Measurements from ENCODE around the gene MAD1L1.
"Not testable (repeated sequence)": the region's sequence is repeated elsewhere in the genome, so short reads cannot be mapped to it uniquely, and the experiment has no call there.

MAD1L1 gene

DNA sequence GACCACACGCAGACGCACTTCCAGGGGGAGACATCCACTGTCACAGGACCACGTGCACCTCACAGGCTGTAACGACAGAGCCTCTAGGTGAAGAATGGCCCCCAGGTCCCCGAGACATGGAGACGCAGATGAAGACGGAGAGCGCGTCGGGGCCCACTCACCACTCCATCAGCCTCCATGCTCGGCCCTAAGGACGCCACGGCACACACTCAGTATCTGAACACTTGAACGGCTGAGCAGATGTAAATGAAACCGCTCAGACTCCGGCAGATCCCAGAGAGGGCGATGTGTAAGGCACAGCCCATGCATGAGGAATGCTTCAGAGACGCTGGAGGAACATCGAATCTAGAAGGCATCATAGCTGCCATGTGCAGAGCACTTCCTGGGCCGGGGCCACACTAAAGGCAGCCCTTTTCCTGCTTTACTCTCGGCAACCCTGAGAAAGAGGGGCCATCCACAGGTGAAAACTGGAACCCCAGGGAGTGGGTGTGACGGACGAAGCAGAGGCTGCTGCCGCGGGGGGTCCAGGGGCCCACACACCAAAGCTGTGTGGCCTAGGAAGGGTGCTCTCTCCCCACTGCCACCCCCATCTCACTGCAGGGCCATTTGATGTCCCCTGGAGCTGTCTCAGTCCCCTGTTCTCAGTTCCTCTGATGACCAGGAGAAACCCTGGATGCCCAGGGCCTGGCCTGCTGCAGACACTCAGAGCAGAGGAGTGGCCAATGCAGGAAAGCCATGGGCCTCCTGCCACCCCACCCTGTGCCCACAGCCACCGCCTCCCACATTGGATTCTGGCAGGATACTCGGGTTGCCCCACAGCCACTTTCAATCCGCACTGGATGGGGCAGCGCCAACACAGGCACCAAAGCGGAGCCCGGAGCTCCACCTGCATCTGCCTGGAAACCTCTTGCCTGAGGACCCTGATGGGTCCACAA is 253.8 kb downstream of the MAD1L1 start:
- no peak for DNase-seq

DNA sequence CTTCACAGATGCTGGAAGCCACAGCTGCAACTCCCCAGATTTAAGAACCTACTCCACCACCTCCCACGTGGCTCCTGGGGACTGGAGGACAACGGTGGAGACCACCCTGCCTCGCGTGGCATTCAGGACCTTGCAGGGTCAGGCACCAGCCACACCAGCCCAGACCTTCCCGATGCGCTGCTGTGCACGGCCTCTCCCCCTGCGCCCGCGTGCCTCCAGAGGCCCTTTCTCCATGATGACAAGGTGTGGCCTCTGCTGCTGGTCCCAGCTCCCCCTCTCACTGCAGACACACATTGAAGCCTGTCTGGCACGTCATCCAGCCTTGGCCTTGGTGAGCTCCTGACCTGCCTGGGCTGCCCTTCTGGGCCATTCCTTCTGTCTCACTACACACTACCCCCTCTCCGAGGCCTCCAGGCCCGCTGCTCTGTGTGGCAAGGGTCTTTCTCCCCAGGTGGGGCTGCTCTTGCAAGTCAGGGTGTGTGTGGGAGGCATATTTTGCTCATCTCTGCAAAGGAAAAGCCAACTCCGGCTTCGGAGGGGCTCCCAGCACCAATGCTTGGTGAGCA is 254.8 kb downstream of the MAD1L1 start:
- DNase-seq, result no peak

DNA sequence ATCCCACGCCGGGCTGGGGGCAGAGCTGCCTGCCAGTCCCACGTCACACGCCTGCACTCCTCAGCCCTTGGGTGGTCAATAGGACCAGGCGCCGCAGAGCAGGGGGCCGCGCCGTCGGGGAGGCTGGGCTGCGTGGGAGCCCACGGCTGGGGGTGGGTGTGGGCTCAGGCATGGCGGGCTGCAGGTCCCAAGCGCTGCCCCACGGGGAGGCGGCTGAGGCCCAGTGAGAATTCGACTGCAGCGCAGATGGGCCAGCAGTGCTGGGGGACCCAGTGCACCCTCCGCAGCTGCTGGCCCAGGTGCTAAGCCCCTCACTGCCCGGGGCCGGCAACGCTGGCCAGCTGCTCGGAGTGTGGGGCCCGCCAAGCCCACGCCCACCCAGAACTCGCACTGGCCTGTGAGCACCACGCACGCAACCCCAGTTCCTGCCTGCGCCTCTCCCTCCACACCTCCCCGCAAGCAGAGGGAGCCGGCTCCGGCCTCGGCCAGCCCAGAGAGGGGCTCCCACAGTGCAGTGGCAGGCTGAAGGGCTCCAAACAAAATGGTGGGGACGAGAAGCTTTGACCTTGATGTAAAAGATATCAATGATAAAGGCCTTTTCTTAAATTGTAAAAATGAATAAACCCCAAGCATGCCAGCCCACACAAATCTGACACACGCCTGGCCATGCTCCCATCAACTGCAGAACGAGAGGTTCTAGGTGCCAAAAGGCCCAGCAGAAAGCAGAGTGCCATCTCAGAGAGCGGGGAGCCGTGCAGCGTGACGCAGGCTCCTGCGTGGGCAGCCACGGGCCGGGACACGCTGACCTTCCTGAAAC is 255.5 kb downstream of the MAD1L1 start:
- DNase-seq, result no peak

DNA sequence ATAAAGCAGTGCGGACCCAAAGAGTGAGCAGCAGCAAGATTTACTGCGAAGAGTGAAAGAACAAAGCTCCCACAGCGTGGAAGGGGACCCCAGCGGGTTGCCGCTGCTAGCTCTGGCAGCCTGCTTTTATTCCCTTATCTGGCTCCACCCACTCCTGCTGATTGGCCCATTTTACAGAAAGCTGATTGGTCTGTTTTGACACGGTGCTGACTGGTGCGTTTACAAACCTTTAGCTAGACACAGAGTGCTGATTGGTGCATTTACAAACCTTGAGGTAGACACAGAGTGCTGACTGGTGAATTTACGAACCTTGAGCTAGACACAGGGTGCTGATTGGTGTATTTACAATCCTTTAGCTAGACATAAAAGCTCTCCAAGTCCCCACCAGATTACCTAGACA is 256.2 kb downstream of the MAD1L1 start:
- not testable (repeated sequence) for DNase-seq

DNA sequence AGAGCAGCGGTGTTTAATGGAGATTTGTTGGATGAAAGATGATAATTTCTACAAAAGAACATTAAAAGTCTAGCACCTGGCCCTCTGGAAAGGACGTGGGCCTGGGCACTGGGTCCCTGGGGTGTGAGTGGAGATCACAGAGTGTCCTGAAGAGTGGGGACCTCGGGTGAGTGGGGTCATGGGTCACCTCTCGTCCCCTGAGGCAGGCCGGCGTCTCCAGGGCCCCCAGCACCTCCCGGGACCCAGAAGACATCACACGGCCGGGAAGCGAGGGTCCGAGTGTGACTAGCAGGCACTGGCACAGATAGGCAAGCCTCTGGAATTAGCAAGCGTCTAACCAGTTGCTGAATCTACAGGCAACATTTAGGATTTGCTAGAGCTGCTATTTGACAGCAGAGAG is 257.2 kb downstream of the MAD1L1 start:
- DNase-seq, result no peak

DNA sequence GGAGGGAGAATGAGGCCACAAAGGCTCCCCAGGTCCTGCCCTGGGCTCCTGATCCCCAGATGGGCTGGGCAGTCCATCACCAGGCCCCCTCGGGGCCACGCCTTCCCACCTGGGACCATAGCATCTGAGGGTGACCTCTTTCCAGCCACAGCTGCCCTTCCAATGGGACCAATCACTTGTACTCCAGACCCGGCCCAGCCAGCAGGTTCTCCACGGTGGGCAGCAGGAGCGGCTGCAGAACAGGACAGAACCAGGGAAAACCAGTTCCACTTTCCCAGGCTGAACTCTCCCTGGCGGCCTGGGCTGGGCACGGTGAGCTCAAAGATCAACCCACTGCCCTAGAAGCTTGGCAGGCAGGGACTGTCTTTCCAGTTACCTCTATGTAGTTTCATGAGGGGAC is 257.6 kb downstream of the MAD1L1 start:
- DNase-seq, result no peak

DNA sequence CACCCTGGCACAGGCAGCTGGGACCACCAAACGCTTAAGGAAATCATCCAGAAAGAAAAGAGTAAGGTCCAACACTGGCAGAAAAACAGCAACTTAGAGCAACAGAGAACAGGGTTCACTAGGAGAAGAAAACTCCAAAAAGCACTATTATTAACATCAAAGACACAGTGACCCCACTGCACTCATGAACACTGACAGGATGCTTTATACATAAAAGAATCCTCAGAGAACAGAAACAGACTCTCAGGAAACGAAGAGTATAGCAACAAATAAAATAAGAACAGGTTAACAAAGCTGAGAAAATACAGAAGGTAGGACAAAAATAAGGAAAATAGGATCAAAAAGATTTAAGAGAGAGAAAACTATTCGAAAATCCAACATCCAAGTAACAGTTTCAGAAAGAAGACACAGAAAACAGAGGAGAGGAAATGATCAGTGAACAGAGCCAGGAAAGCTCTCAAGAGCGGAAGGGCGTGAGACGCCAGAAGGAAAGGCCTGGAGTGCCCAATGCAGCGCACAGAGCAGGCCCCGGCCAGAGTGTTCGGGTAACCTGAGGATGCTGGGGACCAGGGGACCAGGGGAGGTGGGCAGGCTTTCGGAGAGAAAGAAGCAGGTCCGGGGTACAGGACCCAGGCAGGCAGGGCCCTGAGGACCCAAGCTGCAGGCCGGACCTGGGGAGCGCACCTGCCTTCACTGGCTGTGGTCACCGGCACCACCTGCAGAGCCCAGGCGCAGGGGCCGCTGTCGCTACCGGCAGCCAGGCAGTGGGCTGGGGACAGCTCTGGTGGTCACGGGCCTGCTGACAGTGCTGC is 258.2 kb downstream of the MAD1L1 start:
- DNase-seq, result no peak

DNA sequence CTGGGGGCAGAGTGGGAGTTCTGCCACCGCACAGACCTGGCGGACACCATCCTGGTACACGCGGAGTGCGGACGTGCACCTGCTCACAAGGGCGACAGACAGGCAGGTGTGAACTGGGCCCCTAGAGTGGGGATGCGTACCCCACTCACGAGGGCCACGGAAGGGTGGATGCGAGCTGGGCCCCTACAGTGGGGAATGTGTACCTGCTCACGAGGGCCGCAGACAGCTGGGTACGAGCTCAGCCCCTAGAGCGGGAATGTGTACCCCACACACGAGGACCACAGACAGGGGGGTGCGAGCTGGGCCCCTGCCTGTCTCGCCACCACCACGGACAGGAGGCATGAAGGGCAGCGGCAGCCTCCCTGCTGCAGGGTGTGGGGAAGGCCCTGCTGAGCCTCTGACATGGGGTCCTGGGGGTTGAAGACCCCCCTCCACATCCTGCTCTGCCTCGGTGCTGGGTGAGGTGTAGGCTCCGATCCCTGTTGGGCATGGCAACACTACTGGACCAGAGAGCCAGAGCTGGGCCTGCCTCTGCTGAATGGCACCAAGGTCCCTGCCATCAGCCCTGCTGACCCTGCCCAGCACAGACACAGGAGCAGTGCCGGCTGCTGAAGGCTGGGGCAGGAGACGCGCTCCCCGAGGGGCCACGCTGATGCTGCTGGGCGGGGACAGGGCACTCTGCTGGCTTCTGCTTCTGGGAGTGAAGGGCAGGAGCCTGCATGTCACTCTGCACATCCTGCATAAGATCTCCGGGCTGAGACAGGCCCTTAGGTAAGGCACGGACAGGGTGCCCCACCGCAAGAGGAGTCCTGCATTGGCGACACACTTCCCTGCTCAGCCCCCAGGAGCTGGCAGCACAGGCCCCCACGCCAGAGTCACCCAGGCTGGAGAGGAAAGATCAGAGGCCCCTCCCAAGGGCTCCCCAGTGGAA is 259.2 kb downstream of the MAD1L1 start:
- DNase-seq, result no peak

DNA sequence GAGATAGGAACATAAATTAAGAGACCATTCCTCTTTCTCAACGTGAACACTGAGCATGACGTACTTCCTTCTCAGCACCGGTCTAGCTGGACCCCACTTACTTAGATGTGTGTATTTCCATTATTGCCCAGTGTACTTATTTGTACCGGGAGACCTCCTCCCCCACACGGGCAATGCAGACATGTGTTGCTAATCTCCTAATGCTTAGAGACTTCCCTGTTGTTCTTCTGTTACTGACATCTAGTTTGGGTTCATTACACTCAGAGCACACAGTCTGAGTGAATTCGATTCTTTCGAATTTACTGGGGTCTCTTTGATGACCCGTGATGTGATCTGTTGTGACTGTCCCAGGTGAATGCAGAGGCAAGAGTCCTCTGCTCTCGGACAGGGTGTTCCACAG is 260.0 kb downstream of the MAD1L1 start:
- DNase-seq, result no peak

DNA sequence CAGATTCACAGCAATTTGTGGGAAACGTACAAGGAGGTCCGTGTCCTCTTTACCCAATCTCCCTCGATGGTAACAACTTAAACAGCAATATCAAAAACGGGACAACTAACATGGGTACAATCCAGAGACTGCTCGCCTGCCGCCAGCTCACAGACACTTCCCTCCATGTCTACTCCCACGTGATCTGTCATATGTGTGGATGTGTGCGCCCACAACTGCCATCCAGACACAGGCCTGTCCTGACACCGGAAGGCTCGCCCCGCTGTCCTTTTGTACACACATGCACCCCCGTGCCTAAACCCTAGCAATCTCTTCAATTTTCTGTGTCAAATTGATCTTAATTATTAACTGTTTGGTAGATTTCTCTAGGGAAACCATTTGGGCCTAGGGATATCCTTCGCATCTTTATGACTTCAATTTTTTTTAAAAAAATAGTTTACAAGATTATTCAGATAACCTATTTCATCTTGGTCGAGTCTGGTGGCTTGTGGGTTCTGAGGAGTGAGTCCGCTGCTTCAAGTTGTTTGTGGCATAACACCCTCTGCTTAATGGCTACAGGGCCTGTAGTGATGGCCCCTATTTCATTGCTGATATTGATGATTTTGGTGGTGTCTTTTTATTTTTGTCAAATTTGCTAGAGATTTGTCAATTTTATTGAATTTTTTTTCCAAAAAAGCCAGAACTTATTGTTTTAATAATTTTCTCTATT is 260.6 kb downstream of the MAD1L1 start:
- DNase-seq, result no peak

DNA sequence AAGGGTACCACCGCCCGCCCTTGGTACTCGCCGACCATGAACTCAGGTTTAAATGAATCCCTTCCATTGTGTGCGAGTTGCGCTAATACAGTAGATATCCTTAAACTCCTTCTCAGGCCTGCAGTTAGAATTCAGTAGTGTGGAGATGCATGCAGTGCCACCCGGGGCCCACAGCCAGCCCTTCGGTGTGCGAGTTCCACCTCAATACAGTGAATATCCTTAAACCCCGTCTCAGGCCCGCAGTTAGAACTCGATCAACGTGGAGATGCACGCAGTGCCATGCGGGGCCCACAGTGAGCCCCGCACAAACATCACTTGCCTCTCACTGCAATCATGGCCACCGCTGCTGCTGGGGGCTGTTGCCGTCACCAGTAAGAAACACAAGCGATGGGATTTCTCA is 261.9 kb downstream of the MAD1L1 start:
- no peak for DNase-seq

DNA sequence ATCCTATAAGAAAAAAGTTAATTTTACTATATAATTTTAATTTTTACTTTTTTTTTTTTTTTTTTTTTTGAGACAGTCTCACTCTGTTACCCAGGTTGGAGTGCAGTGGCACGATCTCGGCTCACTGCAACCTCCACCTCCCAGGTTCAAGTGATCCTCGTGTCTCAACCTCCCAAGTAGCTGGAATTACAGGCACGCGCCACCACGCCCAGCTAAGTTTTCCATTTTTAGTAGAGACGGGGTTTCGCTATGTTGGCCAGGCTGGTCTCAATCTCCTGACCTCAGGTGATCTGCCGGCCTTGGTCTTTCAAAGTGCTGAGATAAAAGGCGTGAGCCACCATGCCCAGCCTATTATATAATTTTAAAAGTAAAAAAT is 262.5 kb downstream of the MAD1L1 start:
- not testable (repeated sequence) for DNase-seq

DNA sequence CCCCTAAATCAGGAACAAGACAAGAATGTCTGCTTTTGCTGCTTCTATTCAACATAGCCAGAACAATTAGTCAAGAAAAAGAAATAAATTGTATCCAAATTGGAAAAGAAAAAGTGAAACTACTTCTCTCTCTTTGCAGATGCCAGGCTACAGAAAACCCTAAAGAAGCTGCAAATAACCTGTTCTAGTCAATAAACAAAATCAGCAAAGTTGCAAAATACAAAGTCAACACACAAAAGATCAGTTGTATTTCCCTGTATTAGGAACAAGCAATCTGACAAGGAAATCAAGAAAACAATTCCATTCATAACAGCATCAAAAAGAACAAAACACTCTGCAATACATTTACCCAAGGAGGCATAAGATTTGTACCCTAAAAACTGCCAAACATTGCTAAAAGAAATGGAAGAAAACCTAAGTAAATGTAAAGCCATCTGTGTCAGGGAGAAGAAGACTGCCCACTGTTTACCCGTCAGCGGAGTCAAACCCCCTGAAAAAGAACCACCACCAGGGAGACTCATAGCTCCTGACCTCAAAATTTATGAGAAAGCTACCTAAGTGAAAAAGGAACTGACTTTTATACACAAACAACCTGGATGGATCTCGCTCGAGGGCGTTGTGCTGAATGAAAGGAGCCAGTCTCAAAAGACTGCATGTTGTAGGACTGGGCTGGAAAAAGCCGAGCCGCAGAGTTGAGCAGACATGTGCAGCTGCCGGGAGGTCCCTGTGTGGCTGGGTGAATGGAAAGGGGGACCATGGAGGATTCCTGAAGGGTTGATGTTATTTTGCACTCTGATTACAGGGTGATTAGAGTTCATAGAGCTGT is 263.1 kb downstream of the MAD1L1 start:
- DNase-seq, result no peak

DNA sequence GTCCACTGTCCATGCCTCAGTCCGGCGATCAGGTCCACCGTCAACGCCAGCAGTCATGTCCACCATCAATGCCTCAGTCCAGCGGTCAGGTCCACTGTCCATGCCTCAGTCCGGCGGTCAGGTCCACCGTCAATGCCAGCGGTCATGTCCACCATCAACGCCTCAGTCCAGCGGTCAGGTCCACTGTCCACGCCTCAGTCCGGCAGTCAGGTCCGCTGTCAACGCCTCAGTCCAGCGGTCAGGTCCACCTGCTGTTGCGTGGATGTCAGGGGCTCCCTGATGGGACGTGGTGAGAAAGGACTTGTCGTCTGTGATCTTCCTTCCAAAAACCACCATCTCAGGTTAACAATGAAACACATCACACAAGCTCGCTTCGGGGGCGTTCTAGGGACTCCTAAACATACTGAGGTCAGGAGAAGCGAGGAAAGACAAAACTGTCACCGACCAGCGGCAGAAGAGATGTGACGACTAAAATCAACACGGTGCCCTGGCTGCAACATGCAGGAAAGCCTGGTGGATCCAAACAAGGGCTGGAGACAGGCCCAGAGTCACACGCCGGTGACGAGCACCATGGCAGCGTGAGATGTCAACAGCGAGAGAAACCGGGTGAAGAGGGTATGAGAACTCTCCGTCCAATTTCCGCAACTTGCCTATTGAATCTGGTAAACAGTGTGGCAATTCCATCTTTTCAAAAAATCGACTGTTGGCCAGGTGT is 264.2 kb downstream of the MAD1L1 start:
- DNase-seq, result no peak

DNA sequence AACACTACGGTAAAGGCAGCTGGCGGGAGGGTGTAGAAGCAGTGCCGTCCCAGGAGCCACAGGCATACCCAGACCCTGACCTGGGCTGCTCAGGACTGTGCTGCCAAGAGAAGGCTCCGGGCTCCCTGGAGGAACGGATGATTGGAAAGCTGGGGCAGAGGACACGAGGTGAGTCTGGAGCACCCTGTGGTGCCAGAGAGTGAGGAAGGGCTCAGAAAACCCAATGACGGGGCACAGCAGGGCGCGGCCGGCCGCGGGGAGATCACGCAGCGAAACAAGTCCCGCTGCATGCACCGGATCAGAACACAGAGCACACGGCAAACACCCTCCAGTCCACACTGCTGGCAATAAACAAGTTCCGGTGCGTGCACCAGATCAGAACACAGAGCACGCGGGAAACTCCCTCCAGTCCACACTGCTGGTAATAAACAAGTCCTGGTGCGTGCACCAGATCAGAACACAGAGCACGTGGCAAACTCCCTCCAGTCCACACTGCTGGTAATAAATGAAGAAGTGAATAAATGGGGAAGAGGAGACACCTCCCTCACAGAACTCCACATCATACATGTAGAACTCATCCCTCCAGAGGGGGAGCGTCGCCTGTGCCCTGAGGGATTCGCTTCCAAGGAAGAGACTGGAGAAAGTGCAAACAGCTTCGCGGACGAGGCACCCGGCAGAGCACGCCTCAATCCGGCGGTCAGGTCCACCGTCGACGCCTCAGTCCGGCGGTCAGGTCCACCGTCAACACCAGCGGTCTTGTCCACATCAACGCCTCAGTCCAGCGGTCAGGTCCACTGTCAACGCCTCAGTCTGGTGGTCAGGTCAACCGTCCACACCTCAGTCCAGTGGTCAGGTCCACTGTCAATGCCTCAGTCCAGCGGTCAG is 265.0 kb downstream of the MAD1L1 start:
- no peak for DNase-seq

DNA sequence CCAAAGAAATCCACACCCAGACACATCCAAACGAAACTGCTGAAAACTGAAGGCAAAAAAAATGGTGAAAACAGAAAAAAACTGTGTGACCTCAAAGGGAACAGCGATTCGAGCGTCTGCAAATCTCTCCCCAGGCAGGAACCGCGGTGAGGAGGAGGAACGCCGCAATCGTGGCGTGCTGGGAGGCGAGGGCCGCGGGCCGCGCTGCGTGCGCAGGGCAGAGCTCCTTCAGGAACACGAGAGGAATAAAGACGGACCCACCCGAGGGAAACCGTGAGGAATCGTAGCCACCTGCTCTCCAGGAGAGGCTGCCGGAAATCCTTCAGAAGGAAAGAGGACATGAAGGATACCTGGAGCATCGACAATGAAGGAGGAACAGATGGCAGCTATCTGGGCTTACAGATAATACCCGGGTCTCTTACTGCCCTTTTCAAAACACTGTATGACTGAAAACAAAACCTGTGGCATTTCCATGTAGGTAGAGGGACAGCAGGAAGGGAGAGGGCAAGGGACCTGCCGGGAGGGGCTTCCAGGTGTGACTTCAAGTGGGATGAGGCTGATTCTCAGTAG is 266.0 kb downstream of the MAD1L1 start:
- DNase-seq, result no peak

DNA sequence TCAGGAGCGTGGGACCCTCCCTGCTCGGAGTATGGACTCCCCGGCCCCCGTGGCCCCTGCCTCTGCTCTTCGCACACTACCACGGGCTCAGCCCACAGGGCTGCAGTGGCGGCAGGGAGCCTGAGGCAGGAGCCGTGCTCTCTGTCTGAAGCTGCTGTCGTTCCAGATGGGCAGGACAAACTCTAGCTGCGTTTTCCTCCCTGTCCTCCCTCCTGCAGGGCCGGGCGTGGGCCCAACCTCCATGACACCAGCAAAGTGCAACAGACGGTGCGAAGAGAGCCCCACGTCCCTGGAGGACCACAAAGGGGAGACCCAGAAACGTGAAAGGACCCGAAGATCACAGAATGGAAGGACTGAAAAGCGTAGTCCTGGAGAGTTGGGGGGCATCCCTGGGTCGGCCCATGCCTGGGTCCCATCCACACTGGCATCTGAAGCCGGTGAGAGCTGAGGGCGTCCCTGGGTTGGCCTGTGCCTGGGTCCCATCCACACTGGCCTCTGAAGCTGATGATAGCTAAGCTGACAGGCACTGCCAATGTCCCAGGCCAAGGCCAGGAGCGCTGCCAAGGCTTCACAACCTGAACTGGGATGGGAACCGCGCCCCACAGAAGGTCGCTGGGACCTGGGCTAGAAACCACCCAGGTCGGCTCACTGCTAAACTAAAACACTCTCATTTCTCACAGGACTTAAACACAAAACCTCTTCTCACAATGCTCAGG is 267.0 kb downstream of the MAD1L1 start:
- DNase-seq, result no peak

Measured in activated CD4-positive, alpha-beta T cell treated with anti-CD3 and anti-CD28 coated beads for 1 hour (primary cell).